Gastrocnemius medialis (tissue), 4 donors: ENCODE results near the gene RBMS3. TPM values are rescaled to one million over a fixed set of nuclear protein-coding genes. Genes with fewer than 3 reads are reported as not detected.

ENCODE experiments used
- ATAC-seq, 2 donors: fragments of 150-250 bp; one replicate each; pipeline ENCODE4 v1.9.1; 2016
- DNase-seq, 2 donors: peaks; one replicate each; pipeline ENCODE4 v3.0.0-alpha.2; 2019
- H3K27ac ChIP-seq, 4 donors: fragments of 200-600 bp; sonication (generic); 1 replicate in 1 of 4; 2 replicates in 3 of 4; pipeline ENCODE4 v1.5.1; 2016 to 2018; ENCODE audit warnings: mild to moderate bottlenecking in 2 of 4, moderate library complexity in 1 of 4
- H3K27me3 ChIP-seq, 3 donors: fragments of 200-600 bp; sonication (generic) in 2 of 3; 1 replicate in 1 of 3; 2 replicates in 2 of 3; pipeline versions ENCODE4 v1.5.1 to v1.6.0; 2016 to 2019; ENCODE audit warnings: mild to moderate bottlenecking in 1 of 3, moderate library complexity in 1 of 3
- H3K36me3 ChIP-seq, 2 donors: fragments of 200-600 bp; sonication (generic) in 1 of 2; one replicate each; pipeline ENCODE4 v1.5.1; 2017 to 2018
- H3K4me1 ChIP-seq, 2 donors: fragments of 200-600 bp; sonication (generic) in 1 of 2; one replicate each; pipeline ENCODE4 v1.5.1; 2016 to 2017; ENCODE audit warnings: mild to moderate bottlenecking in 2 of 2
- H3K4me3 ChIP-seq, 4 donors: fragments of 200-600 bp; sonication (generic) in 3 of 4; 1 replicate in 1 of 4; 2 replicates in 3 of 4; pipeline ENCODE4 v1.5.1; 2016 to 2019; ENCODE audit warnings: mild to moderate bottlenecking in 2 of 4
- H3K9me3 ChIP-seq, 3 donors: fragments of 200-600 bp; sonication (generic) in 2 of 3; 1 replicate in 1 of 3; 2 replicates in 2 of 3; pipeline ENCODE4 v1.5.1; 2016 to 2019
- POLR2A ChIP-seq, 2 donors: fragments of 450-650 bp; IDR thresholded peaks; one replicate each; pipeline ENCODE4 v1.6.1; 2017; ENCODE audit warnings: antibody characterized with exemption in 2 of 2, mild to moderate bottlenecking in 2 of 2, moderate library complexity in 2 of 2
- in situ Hi-C, 4 donors: fragments of 200-750 bp; cut with MboI; loops; one replicate each; pipeline versions ENCODE4 v1.15.0 to v1.8.0; 2017; ENCODE audit warnings: low sequenced_read_pairs in 4 of 4
- intact Hi-C: fragments of 100-400 bp; cut with DNase I; formaldehyde crosslinking; loops from one replicate; pipeline ENCODE4 v1.15.1; 2023; ENCODE audit warnings: low total_unique reads
- total RNA-seq, 4 donors: library from RNA; depleted of rRNA; stranded (reverse); fragments of >200 nt; gene quantifications; one replicate each; pipeline versions ENCODE4 v1.1.0 to v1.2.3, GENCODE V29; 2016
- TF ChIP-seq, protein P1 (sequence below), 5 experiments: fragments of 450-650 bp in 3 of 5; fragments of 200-600 bp in 2 of 5; sonication (generic) in 2 of 5; IDR thresholded peaks in 4 of 5; conservative IDR thresholded peaks in 1 of 5; 1 replicate in 4 of 5; 2 replicates in 1 of 5; pipeline ENCODE4 v1.5.1; 2016 to 2019; ENCODE audit warnings: antibody characterized with exemption in 5 of 5, mild to moderate bottlenecking in 3 of 5, moderate library complexity in 3 of 5

Gene RBMS3
- total RNA-seq, 4 donors from 2014 or later, result 16.1 to 38.8 (median 22.7) TPM

DNA sequence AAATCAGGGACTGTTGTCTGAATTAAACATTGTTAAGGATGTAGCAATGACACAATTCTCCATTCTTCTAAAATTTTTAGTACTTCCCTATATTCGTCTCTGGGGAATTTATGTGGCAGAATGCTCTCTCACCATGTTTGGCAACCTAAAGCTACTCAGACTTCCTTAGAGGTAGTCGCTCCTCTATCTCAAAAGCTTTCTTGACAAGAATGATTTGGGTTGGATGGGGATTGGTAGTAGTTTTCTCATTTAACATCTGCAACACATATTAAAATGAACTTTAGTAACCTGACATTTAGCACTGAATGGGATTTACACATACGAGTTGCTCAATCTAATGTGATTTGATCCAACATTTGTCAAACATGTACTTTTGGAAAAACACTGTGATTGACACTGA is 233.3 kb downstream of the RBMS3 start:
- in situ Hi-C loops (no loop called here), intact Hi-C loops (no loop called here)
- Histone ChIP-seq H3K27ac (peak overlapping the region; percentile 3 to 39 (median 15)), H3K36me3 (no peaks in the 10 kb centered on the region), H3K27me3 (no peaks in the 10 kb centered on the region), H3K4me3 (no peak overlapping the region), H3K4me1 (peaks cover 39 to 47% of the 10 kb centered on the region in 2 donors), H3K9me3 (no peaks in the 10 kb centered on the region)
- TF ChIP-seq, protein P1, sequence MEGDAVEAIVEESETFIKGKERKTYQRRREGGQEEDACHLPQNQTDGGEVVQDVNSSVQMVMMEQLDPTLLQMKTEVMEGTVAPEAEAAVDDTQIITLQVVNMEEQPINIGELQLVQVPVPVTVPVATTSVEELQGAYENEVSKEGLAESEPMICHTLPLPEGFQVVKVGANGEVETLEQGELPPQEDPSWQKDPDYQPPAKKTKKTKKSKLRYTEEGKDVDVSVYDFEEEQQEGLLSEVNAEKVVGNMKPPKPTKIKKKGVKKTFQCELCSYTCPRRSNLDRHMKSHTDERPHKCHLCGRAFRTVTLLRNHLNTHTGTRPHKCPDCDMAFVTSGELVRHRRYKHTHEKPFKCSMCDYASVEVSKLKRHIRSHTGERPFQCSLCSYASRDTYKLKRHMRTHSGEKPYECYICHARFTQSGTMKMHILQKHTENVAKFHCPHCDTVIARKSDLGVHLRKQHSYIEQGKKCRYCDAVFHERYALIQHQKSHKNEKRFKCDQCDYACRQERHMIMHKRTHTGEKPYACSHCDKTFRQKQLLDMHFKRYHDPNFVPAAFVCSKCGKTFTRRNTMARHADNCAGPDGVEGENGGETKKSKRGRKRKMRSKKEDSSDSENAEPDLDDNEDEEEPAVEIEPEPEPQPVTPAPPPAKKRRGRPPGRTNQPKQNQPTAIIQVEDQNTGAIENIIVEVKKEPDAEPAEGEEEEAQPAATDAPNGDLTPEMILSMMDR (IDR thresholded peaks at IDR 0.05 in 4 of 5, conservative IDR thresholded peaks at IDR 0.05 in 1 of 5), result no peak
- TF ChIP-seq POLR2A (IDR thresholded peaks at IDR 0.05), result no peak
- DNase-seq, result no peak
- peak; percentile 66 to 73 for ATAC-seq

DNA sequence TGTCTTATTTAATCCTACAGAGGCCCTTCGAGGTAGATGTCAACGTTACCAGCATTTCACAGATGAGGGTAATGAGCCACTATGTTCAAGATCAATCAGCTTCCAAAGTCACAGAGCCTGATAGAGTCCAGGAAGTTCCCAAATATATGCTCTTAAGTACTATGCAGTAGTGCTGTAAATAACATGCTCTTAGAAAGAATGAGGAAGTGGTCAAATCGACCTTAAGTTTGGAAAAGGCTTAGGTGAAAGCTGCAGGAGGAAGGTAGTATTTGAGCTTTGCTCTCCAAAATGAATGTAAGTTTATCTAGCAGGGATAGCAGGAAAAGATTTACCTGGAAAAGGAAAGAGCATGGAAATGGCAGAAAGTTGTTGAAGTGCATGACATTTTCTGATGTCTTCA is 234.0 kb downstream of the RBMS3 start:
- H3K9me3 ChIP-seq, result no peaks in the 10 kb centered on the region
- H3K36me3 ChIP-seq, result no peaks in the 10 kb centered on the region
- no peaks in the 10 kb centered on the region for H3K27me3 ChIP-seq
- DNase-seq, result no peak
- H3K4me1 ChIP-seq, result peaks cover 39 to 50% of the 10 kb centered on the region in 2 donors
- no peak for TF ChIP-seq POLR2A (IDR thresholded peaks at IDR 0.05)
- TF ChIP-seq, protein P1 (IDR thresholded peaks at IDR 0.05 in 4 of 5, conservative IDR thresholded peaks at IDR 0.05 in 1 of 5), result no peak
- ATAC-seq, result peak in 1 of 2 donors; percentile 10
- H3K27ac ChIP-seq, result peak overlapping the region in 2 of 4 donors; percentile 11 to 25
- H3K4me3 ChIP-seq, result no peak overlapping the region
- intact Hi-C loops, result loop anchor here (5.0 kb wide), 1 partner anchor 183 kb away; no protein-coding TSS in a partner anchor
- in situ Hi-C loops, result no loop called here

DNA sequence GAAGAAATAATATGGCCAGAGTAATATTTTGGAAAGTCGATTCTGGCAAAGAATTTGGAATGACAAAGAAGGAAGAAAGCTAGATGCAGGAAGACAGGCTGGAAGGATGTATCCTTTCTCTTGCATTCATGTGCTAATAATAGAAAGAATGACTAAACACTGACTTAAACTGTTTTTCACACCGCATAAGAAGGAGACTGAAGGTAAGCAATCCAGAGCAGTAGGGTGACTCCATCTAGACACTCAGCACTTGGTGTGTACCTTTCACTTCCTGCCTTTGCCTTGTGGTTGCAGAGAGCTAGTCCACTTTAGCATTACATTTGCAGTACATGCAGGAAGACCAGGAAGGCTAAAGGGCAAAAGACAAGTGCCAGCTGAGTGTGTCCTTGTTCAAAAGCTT is 234.6 kb downstream of the RBMS3 start:
- ATAC-seq (peak; percentile 92 to 93), DNase-seq (no peak)
- in situ Hi-C loops (no loop called here), intact Hi-C loops (loop anchor here (5.0 kb wide), 1 partner anchor 183 kb away; no protein-coding TSS in a partner anchor)
- Histone ChIP-seq H3K9me3 (no peaks in the 10 kb centered on the region), H3K36me3 (no peaks in the 10 kb centered on the region), H3K27ac (peak overlapping the region; percentile 17 to 47 (median 31)), H3K4me1 (peaks cover 39 to 50% of the 10 kb centered on the region in 2 donors), H3K4me3 (no peak overlapping the region), H3K27me3 (no peaks in the 10 kb centered on the region)
- TF ChIP-seq, protein P1 (IDR thresholded peaks at IDR 0.05 in 4 of 5, conservative IDR thresholded peaks at IDR 0.05 in 1 of 5), result no peak
- TF ChIP-seq POLR2A (IDR thresholded peaks at IDR 0.05), result no peak

DNA sequence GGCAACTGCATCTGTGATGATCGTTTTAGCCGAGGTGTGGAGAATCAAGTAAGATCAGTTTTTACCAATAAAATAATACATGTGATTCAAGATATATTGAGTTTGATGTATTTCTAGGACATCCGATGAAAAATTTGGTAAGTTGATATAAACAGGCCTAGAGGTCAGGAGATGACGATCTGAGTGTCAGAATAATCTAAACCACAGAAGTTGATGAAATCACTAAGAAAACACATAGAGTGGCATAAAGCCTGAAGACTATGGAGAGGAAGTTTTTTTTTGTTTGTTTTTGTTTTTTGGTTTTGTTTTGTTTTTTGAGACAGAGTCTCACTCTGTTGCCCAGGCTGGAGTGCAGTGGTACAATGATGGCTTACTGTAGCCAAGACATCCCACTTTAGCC is 235.3 kb downstream of the RBMS3 start:
- TF ChIP-seq POLR2A (IDR thresholded peaks at IDR 0.05), result no peak
- TF ChIP-seq, protein P1 (IDR thresholded peaks at IDR 0.05 in 4 of 5, conservative IDR thresholded peaks at IDR 0.05 in 1 of 5), result no peak
- ATAC-seq (no peak), DNase-seq (no peak)
- Histone ChIP-seq H3K27me3 (no peaks in the 10 kb centered on the region), H3K4me3 (no peak overlapping the region), H3K4me1 (peaks cover 39 to 50% of the 10 kb centered on the region in 2 donors), H3K36me3 (no peaks in the 10 kb centered on the region), H3K9me3 (no peaks in the 10 kb centered on the region), H3K27ac (no peak overlapping the region)
- in situ Hi-C loops, result no loop called here
- intact Hi-C loops, result loop anchor here (5.0 kb wide), 1 partner anchor 184 kb away; no protein-coding TSS in a partner anchor

DNA sequence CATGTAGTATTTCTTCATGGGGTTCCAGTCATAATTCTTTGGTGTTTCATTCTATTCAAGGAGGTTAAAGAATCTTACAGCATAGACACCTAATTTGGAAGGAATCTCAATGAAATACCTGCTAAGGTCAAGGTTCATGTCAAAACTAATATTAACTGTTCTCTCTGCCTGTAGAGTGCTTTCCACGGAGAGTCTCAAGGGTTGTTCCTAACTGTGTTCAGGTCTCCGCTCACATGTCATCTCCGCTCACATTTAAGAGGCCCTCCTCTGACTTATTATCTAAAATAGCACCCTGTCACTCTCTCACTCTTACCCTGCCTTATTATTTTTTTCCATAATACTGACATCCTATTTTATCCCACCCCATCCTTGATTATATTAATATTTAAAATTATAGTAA is 239.9 kb downstream of the RBMS3 start:
- Histone ChIP-seq H3K36me3 (no peaks in the 10 kb centered on the region), H3K9me3 (no peaks in the 10 kb centered on the region), H3K27me3 (no peaks in the 10 kb centered on the region), H3K27ac (no peak overlapping the region), H3K4me1 (peaks cover 19 to 26% of the 10 kb centered on the region in 2 donors), H3K4me3 (no peak overlapping the region)
- no peak for DNase-seq
- ATAC-seq, result no peak
- in situ Hi-C loops, result loop anchor here in 2 of 4 donors (10.0 kb wide), 2 partner anchors 236 to 244 kb away; partner anchors contain the start of gene RBMS3 (in 2 of the 2)
- intact Hi-C loops, result no loop called here
- TF ChIP-seq POLR2A (IDR thresholded peaks at IDR 0.05), result no peak
- TF ChIP-seq, protein P1 (IDR thresholded peaks at IDR 0.05 in 4 of 5, conservative IDR thresholded peaks at IDR 0.05 in 1 of 5), result no peak
